H9 (cell line): ENCODE data around the gene FALEC. TPM values are rescaled to one million over a fixed set of nuclear protein-coding genes. Genes with fewer than 3 reads are reported as not detected.

ENCODE experiments used
- DNase-seq: peaks from one replicate; pipeline ENCODE4 v3.0.0-alpha.2; 2017
- H2AFZ ChIP-seq: one replicate; pipeline ENCODE4 v1.6.1; 2013; ENCODE audit warnings: mild to moderate bottlenecking, low read length, control low read depth, moderate library complexity
- H2AK5ac ChIP-seq: 2 replicates; pipeline ENCODE4 v1.6.1; 2013; ENCODE audit warnings: low read length, control low read depth, mixed read lengths; ENCODE audit not compliant: insufficient read length
- H2BK120ac ChIP-seq: one replicate; pipeline ENCODE4 v1.6.1; 2013; ENCODE audit warnings: low read depth, mild to moderate bottlenecking, low read length, control low read depth, inconsistent platforms; ENCODE audit not compliant: poor library complexity, severe bottlenecking
- H2BK12ac ChIP-seq: 2 replicates; pipeline ENCODE4 v1.6.1; 2013; ENCODE audit warnings: low read length, control low read depth, mixed read lengths, low read depth; ENCODE audit not compliant: insufficient read length
- H2BK15ac ChIP-seq: 2 replicates; pipeline ENCODE4 v1.6.1; 2013; ENCODE audit warnings: low read depth, low read length, control low read depth
- H2BK20ac ChIP-seq: one replicate; pipeline ENCODE4 v1.6.1; 2013; ENCODE audit warnings: low read depth, mild to moderate bottlenecking, low read length, control low read depth, inconsistent platforms; ENCODE audit not compliant: poor library complexity, severe bottlenecking
- H2BK5ac ChIP-seq: 2 replicates; pipeline ENCODE4 v1.6.1; 2013; ENCODE audit warnings: low read length, control low read depth, mixed read lengths; ENCODE audit not compliant: insufficient read length
- H3K14ac ChIP-seq: 2 replicates; pipeline ENCODE4 v1.6.1; 2013; ENCODE audit warnings: low read length, control low read depth; ENCODE audit not compliant: insufficient read depth
- H3K18ac ChIP-seq: 2 replicates; pipeline ENCODE4 v1.6.1; 2013; ENCODE audit warnings: low read depth, mild to moderate bottlenecking, mixed read lengths, low read length, control low read depth; ENCODE audit not compliant: insufficient read length
- H3K23ac ChIP-seq: 2 replicates; pipeline ENCODE4 v1.6.1; 2013; ENCODE audit warnings: low read length, control low read depth, mixed read lengths, low read depth; ENCODE audit not compliant: insufficient read length
- H3K23me2 ChIP-seq: 2 replicates; pipeline ENCODE4 v1.6.1; 2013; ENCODE audit warnings: low read depth, mild to moderate bottlenecking, mixed read lengths, low read length, control low read depth; ENCODE audit not compliant: insufficient read length, poor library complexity, severe bottlenecking
- H3K27ac ChIP-seq: 2 replicates; pipeline ENCODE4 v1.5.1; 2013; ENCODE audit warnings: low read length, control low read depth, mixed read lengths, low read depth; ENCODE audit not compliant: insufficient read length
- H3K27me3 ChIP-seq: 2 replicates; pipeline ENCODE4 v1.6.1; 2013; ENCODE audit warnings: low read length, control low read depth, inconsistent platforms; ENCODE audit not compliant: insufficient read depth
- H3K4ac ChIP-seq: 2 replicates; pipeline ENCODE4 v1.6.1; 2013; ENCODE audit warnings: low read depth, mild to moderate bottlenecking, control low read depth, inconsistent platforms, low read length, moderate library complexity
- H3K4me1 ChIP-seq: 2 replicates; pipeline ENCODE4 v1.6.1; 2013; ENCODE audit warnings: low read length, control low read depth, inconsistent platforms; ENCODE audit not compliant: insufficient read depth
- H3K4me2 ChIP-seq: 2 replicates; pipeline ENCODE4 v1.6.1; 2013; ENCODE audit warnings: low read length, control low read depth, mixed read lengths; ENCODE audit not compliant: insufficient read length, insufficient read depth
- H3K56ac ChIP-seq: 2 replicates; pipeline ENCODE4 v1.6.1; 2013; ENCODE audit warnings: low read depth, mild to moderate bottlenecking, mixed read lengths, low read length, control low read depth; ENCODE audit not compliant: insufficient read length
- H3K79me1 ChIP-seq: 2 replicates; pipeline ENCODE4 v1.6.1; 2013; ENCODE audit warnings: low read depth, mild to moderate bottlenecking, moderate library complexity, low read length, control low read depth, inconsistent platforms; ENCODE audit not compliant: insufficient read depth, poor library complexity, severe bottlenecking
- H3K79me2 ChIP-seq: 2 replicates; pipeline ENCODE4 v1.6.1; 2013; ENCODE audit warnings: low read length, control low read depth, inconsistent platforms; ENCODE audit not compliant: insufficient read depth
- H3K9ac ChIP-seq: 2 replicates; pipeline ENCODE4 v1.6.1; 2013; ENCODE audit warnings: low read length, control low read depth, mixed read lengths; ENCODE audit not compliant: insufficient read length; ENCODE audit errors: extremely low read depth
- H3K9me3 ChIP-seq: one replicate; pipeline ENCODE4 v1.6.1; 2013; ENCODE audit warnings: low read depth, low read length, inconsistent platforms; ENCODE audit not compliant: control insufficient read depth
- H3T11ph ChIP-seq: one replicate; pipeline ENCODE4 v1.6.1; 2013; ENCODE audit warnings: mild to moderate bottlenecking, low read length, control low read depth, inconsistent platforms
- H4K20me1 ChIP-seq: one replicate; pipeline ENCODE4 v1.6.1; 2013; ENCODE audit not compliant: control insufficient read depth, insufficient read length, insufficient read depth
- H4K5ac ChIP-seq: 2 replicates; pipeline ENCODE4 v1.6.1; 2013; ENCODE audit warnings: low read depth, mild to moderate bottlenecking, mixed read lengths, low read length, control low read depth; ENCODE audit not compliant: insufficient read length
- H4K8ac ChIP-seq: replicated peaks from 2 replicates; pipeline ENCODE4 v1.6.1; 2013; ENCODE audit warnings: low read length, control low read depth, mixed read lengths, low read depth; ENCODE audit not compliant: insufficient read length
- H4K91ac ChIP-seq: 2 replicates; pipeline ENCODE4 v1.6.1; 2013; ENCODE audit warnings: low read depth, mild to moderate bottlenecking, moderate library complexity, mixed read lengths, low read length, control low read depth; ENCODE audit not compliant: insufficient read length
- H3K27ac Mint-ChIP-seq, 3 experiments: 2 replicates in 2 of 3; 3 replicates in 1 of 3; pipeline ENCODE4 v1.8.0; 2020 to 2021; ENCODE audit warnings: mixed read lengths in 3 of 3, mild to moderate bottlenecking in 1 of 3, moderate library complexity in 1 of 3
- H3K27me3 Mint-ChIP-seq: 2 replicates; pipeline ENCODE4 v1.8.0; 2021; ENCODE audit warnings: low read depth, mild to moderate bottlenecking, moderate library complexity, mixed read lengths
- H3K36me3 Mint-ChIP-seq, 3 experiments: 2 replicates in 2 of 3; 3 replicates in 1 of 3; pipeline ENCODE4 v1.8.0; 2020 to 2021; ENCODE audit warnings: low read depth in 3 of 3, mixed read lengths in 3 of 3; ENCODE audit not compliant: insufficient read depth in 1 of 3
- H3K4me1 Mint-ChIP-seq, 2 experiments: 2 replicates each; pipeline ENCODE4 v1.8.0; 2020; ENCODE audit warnings: mixed read lengths in 2 of 2
- H3K4me3 Mint-ChIP-seq, 2 experiments: 2 replicates in 1 of 2; 3 replicates in 1 of 2; pipeline ENCODE4 v1.8.0; 2020 to 2021; ENCODE audit warnings: mild to moderate bottlenecking in 2 of 2, mixed read lengths in 2 of 2, moderate library complexity in 1 of 2
- H3K9me3 Mint-ChIP-seq, 2 experiments: 2 replicates in 1 of 2; 3 replicates in 1 of 2; pipeline ENCODE4 v1.8.0; 2020; ENCODE audit warnings: mild to moderate bottlenecking in 2 of 2, mixed read lengths in 2 of 2, moderate library complexity in 1 of 2
- WGBS: extraction: QIAGEN DNeasy Blood & Tissue Kit; methylation state at CpG from one replicate; pipeline ENCODE4 v1.1.7; 2013; ENCODE audit warnings: missing lambda C conversion rate, low lambda C conversion rate, mixed read lengths; ENCODE audit not compliant: insufficient read length; ENCODE audit errors: extremely low coverage; 5-methylcytosine and 5-hydroxymethylcytosine counted together
- total RNA-seq: library from RNA; stranded (reverse); gene quantifications from 2 replicates; pipeline ENCODE4 v1.2.1, GENCODE V29; 2021
- TF ChIP-seq, protein P1 (sequence below): fragments of 200-600 bp; sonication (generic); conservative IDR thresholded peaks from 3 replicates; pipeline ENCODE4 v1.8.0; 2021; ENCODE audit warnings: antibody characterized with exemption, mild to moderate bottlenecking

The FALEC gene
- total RNA-seq, 1 experiment from 2014 or later = not detected

GRCh38 chr1:150567717-150568593 is 52.4 kb downstream of the FALEC start:
- H4K20me1 ChIP-seq = no peaks in the 10 kb centered on the region
- peak overlapping the region; percentile 77 for H3K9ac ChIP-seq
- H2BK15ac ChIP-seq = no peak overlapping the region
- peaks cover 4% of the 10 kb centered on the region; the same call in 1 of the 2 replicates for H3K79me2 ChIP-seq
- H3K4me1 Mint-ChIP-seq = peaks cover 55 to 66% of the 10 kb centered on the region in 2 experiments
- H2BK5ac ChIP-seq = peak overlapping the region; percentile 70
- H3K14ac ChIP-seq = peak overlapping the region; percentile 74; the same call in 1 of the 2 replicates
- peak overlapping the region; percentile 90 for H2BK120ac ChIP-seq
- peaks cover 4% of the 10 kb centered on the region for H3K79me1 ChIP-seq
- H2AK5ac ChIP-seq = no peak overlapping the region
- H2BK12ac ChIP-seq = no peak overlapping the region
- WGBS = no CpG with 5 or more reads among the region's 10 CpGs
- TF ChIP-seq, protein P1, sequence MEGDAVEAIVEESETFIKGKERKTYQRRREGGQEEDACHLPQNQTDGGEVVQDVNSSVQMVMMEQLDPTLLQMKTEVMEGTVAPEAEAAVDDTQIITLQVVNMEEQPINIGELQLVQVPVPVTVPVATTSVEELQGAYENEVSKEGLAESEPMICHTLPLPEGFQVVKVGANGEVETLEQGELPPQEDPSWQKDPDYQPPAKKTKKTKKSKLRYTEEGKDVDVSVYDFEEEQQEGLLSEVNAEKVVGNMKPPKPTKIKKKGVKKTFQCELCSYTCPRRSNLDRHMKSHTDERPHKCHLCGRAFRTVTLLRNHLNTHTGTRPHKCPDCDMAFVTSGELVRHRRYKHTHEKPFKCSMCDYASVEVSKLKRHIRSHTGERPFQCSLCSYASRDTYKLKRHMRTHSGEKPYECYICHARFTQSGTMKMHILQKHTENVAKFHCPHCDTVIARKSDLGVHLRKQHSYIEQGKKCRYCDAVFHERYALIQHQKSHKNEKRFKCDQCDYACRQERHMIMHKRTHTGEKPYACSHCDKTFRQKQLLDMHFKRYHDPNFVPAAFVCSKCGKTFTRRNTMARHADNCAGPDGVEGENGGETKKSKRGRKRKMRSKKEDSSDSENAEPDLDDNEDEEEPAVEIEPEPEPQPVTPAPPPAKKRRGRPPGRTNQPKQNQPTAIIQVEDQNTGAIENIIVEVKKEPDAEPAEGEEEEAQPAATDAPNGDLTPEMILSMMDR = peak; percentile 13; the same call in 1 of the 3 replicates
- H4K91ac ChIP-seq = no peak overlapping the region
- H3K4me3 Mint-ChIP-seq = peak overlapping the region; percentile 54 to 70
- peak overlapping the region; percentile 63 for H3K4me2 ChIP-seq
- H3K56ac ChIP-seq = peak overlapping the region; percentile 59
- H3K23me2 ChIP-seq = peaks cover 3% of the 10 kb centered on the region
- H2BK20ac ChIP-seq = no peak overlapping the region
- peak overlapping the region; percentile 72 for H4K5ac ChIP-seq
- peak; percentile 94 for DNase-seq
- H3T11ph ChIP-seq = peak overlapping the region; percentile 94
- no peak overlapping the region for H4K8ac ChIP-seq
- no peaks in the 10 kb centered on the region for H3K9me3 ChIP-seq
- H2AFZ ChIP-seq = no peak overlapping the region
- H3K27me3 ChIP-seq = no peaks in the 10 kb centered on the region
- no peak overlapping the region for H3K23ac ChIP-seq
- peaks cover 14% of the 10 kb centered on the region for H3K4me1 ChIP-seq
- H3K27ac ChIP-seq = peak overlapping the region; percentile 99
- no peak overlapping the region; the same call in 1 of the 2 replicates for H3K4ac ChIP-seq
- peak overlapping the region; percentile 80 for H3K18ac ChIP-seq
- H3K27me3 Mint-ChIP-seq = no peaks in the 10 kb centered on the region; the same call in 1 of the 2 replicates
- no peaks in the 10 kb centered on the region; a peak in 3 of 5 replicates for H3K9me3 Mint-ChIP-seq
- H3K36me3 Mint-ChIP-seq = peaks cover 19 to 29% (median 21%) of the 10 kb centered on the region in 3 experiments
- peak overlapping the region; percentile 96 to 100 (median 99) for H3K27ac Mint-ChIP-seq
